Liver (tissue), 9 donors: ENCODE data around the gene BLOC1S3. TPM values are rescaled to one million over a fixed set of nuclear protein-coding genes. Genes with fewer than 3 reads are reported as not detected.

Source experiments
- DNase-seq: peaks from one replicate; pipeline ENCODE4 v3.0.0-alpha.2; 2017; ENCODE audit warnings: low spot score
- H3K27ac ChIP-seq, 2 donors: one replicate each; pipeline ENCODE4 v1.7.0; 2013; ENCODE audit warnings: inconsistent platforms in 2 of 2, low read length in 2 of 2, control low read depth in 1 of 2, low read depth in 1 of 2, mild to moderate bottlenecking in 1 of 2
- H3K27me3 ChIP-seq, 4 donors: one replicate each; pipeline versions ENCODE4 v1.6.1 to v1.7.0; 2013; ENCODE audit warnings: low read length in 3 of 4, inconsistent platforms in 1 of 4, mild to moderate bottlenecking in 1 of 4, moderate library complexity in 1 of 4; ENCODE audit not compliant: control insufficient read depth in 4 of 4, insufficient read depth in 4 of 4
- H3K36me3 ChIP-seq, 4 donors: one replicate each; pipeline versions ENCODE4 v1.6.1 to v1.7.0; 2013; ENCODE audit warnings: low read length in 3 of 4, mild to moderate bottlenecking in 3 of 4, low read depth in 1 of 4, moderate library complexity in 1 of 4; ENCODE audit not compliant: control insufficient read depth in 4 of 4, insufficient read depth in 3 of 4
- H3K4me1 ChIP-seq, 4 donors: one replicate each; pipeline versions ENCODE4 v1.6.1 to v1.7.0; 2013; ENCODE audit warnings: low read length in 3 of 4, mild to moderate bottlenecking in 3 of 4, moderate library complexity in 1 of 4; ENCODE audit not compliant: control insufficient read depth in 4 of 4, insufficient read depth in 4 of 4
- H3K4me3 ChIP-seq, 3 donors: one replicate each; pipeline versions ENCODE4 v1.6.1 to v1.7.0; 2013; ENCODE audit warnings: low read length in 3 of 3, control low read depth in 1 of 3, low read depth in 1 of 3, mild to moderate bottlenecking in 1 of 3
- H3K9ac ChIP-seq, 2 donors: one replicate each; pipeline ENCODE4 v1.7.0; 2013; ENCODE audit warnings: low read length in 2 of 2, mild to moderate bottlenecking in 2 of 2, moderate library complexity in 2 of 2, control low read depth in 1 of 2, low read depth in 1 of 2
- H3K9me3 ChIP-seq, 4 donors: one replicate each; pipeline versions ENCODE4 v1.6.1 to v1.7.0; 2013; ENCODE audit warnings: low read length in 3 of 4; ENCODE audit not compliant: control insufficient read depth in 4 of 4
- ATF3 ChIP-seq: IDR thresholded peaks from 2 replicates; pipeline ENCODE4 v1.6.1; 2016; ENCODE audit warnings: antibody characterized with exemption
- EGR1 ChIP-seq, 2 donors: IDR thresholded peaks; 2 replicates each; pipeline ENCODE4 v1.6.1; 2016 to 2018; ENCODE audit warnings: antibody characterized with exemption in 2 of 2, low read depth in 2 of 2
- FOXA1 ChIP-seq: IDR thresholded peaks from 2 replicates; pipeline ENCODE4 v1.6.1; 2016; ENCODE audit warnings: antibody characterized with exemption
- FOXA2 ChIP-seq: IDR thresholded peaks from 2 replicates; pipeline ENCODE4 v1.6.1; 2016; ENCODE audit warnings: antibody characterized with exemption
- GABPA ChIP-seq, 2 donors: IDR thresholded peaks in 1 of 2; conservative IDR thresholded peaks in 1 of 2; 2 replicates each; pipeline ENCODE4 v1.6.1; 2016; ENCODE audit warnings: antibody characterized with exemption in 2 of 2, mild to moderate bottlenecking in 1 of 2, moderate library complexity in 1 of 2
- HNF4A ChIP-seq, 2 donors: conservative IDR thresholded peaks; 2 replicates each; pipeline ENCODE4 v1.6.1; 2016; ENCODE audit warnings: antibody characterized with exemption in 2 of 2, mild to moderate bottlenecking in 2 of 2
- HNF4G ChIP-seq: IDR thresholded peaks from 2 replicates; pipeline ENCODE4 v1.6.1; 2016; ENCODE audit warnings: antibody characterized with exemption
- JUND ChIP-seq, 2 donors: IDR thresholded peaks; 2 replicates each; pipeline ENCODE4 v1.6.1; 2016; ENCODE audit warnings: antibody characterized with exemption in 2 of 2
- MAX ChIP-seq: IDR thresholded peaks from 2 replicates; pipeline ENCODE4 v1.6.1; 2016; ENCODE audit warnings: antibody characterized with exemption
- NR2F2 ChIP-seq: IDR thresholded peaks from 2 replicates; pipeline ENCODE4 v1.6.1; 2016; ENCODE audit warnings: antibody characterized with exemption
- RAD21 ChIP-seq, 2 donors: IDR thresholded peaks; 2 replicates each; pipeline ENCODE4 v1.6.1; 2016; ENCODE audit warnings: antibody characterized with exemption in 2 of 2, mild to moderate bottlenecking in 2 of 2
- RXRA ChIP-seq, 2 donors: IDR thresholded peaks; 2 replicates each; pipeline ENCODE4 v1.6.1; 2017 to 2018; ENCODE audit warnings: antibody characterized with exemption in 2 of 2, mild to moderate bottlenecking in 1 of 2
- SP1 ChIP-seq: IDR thresholded peaks from 2 replicates; pipeline ENCODE4 v1.6.1; 2018; ENCODE audit warnings: antibody characterized with exemption, mild to moderate bottlenecking
- TAF1 ChIP-seq: conservative IDR thresholded peaks from 2 replicates; pipeline ENCODE4 v1.6.1; 2016; ENCODE audit warnings: antibody characterized with exemption, mild to moderate bottlenecking
- YY1 ChIP-seq: IDR thresholded peaks from 2 replicates; pipeline ENCODE4 v1.6.1; 2016; ENCODE audit warnings: antibody characterized with exemption, mild to moderate bottlenecking
- ZBTB33 ChIP-seq: IDR thresholded peaks from 2 replicates; pipeline ENCODE4 v1.6.1; 2016; ENCODE audit warnings: antibody characterized with exemption
- WGBS: extraction: QIAGEN DNeasy Blood & Tissue Kit; methylation state at CpG from one replicate; pipeline ENCODE4 v1.1.7; 2013; 5-methylcytosine and 5-hydroxymethylcytosine counted together
- polyA plus RNA-seq, 2 donors: library from polyadenylated mRNA; stranded (reverse) in 1 of 2; unstranded in 1 of 2; fragments of 200-250 nt in 1 of 2; fragments of >200 nt in 1 of 2; fragmentation: Nextera tagmentation in 1 of 2; extraction: Ambion mirVana in 1 of 2; gene quantifications; one replicate each; pipeline versions ENCODE4 v1.2.1 to v1.2.3, GENCODE V29; 2013 to 2015
- total RNA-seq, 2 donors: library from RNA; depleted of rRNA; stranded (reverse); fragments of >200 nt; gene quantifications; one replicate each; pipeline ENCODE4 v1.2.3, GENCODE V29; 2014
- TF ChIP-seq, protein P1 (sequence below): fragments of 150-350 bp; IDR thresholded peaks from 2 replicates; pipeline ENCODE4 v1.5.1; 2017; ENCODE audit warnings: improper control_type of control experiment, low read depth, low read length; ENCODE audit not compliant: missing input control
- TF ChIP-seq, protein P2 (sequence below): IDR thresholded peaks from 2 replicates; pipeline ENCODE4 v1.6.1; 2016; ENCODE audit warnings: antibody characterized with exemption, mild to moderate bottlenecking
- donor health status: healthy.
- donor health status: healthy.
- donor health status: healthy.
- donor health status: healthy.
- donor health status: healthy.

BLOC1S3 gene
- total RNA-seq = 1 to 10 TPM; 2.7 to 4.6 TPM
- polyA plus RNA-seq = 1 to 10 TPM; 4.1 to 4.3 TPM

DNA sequence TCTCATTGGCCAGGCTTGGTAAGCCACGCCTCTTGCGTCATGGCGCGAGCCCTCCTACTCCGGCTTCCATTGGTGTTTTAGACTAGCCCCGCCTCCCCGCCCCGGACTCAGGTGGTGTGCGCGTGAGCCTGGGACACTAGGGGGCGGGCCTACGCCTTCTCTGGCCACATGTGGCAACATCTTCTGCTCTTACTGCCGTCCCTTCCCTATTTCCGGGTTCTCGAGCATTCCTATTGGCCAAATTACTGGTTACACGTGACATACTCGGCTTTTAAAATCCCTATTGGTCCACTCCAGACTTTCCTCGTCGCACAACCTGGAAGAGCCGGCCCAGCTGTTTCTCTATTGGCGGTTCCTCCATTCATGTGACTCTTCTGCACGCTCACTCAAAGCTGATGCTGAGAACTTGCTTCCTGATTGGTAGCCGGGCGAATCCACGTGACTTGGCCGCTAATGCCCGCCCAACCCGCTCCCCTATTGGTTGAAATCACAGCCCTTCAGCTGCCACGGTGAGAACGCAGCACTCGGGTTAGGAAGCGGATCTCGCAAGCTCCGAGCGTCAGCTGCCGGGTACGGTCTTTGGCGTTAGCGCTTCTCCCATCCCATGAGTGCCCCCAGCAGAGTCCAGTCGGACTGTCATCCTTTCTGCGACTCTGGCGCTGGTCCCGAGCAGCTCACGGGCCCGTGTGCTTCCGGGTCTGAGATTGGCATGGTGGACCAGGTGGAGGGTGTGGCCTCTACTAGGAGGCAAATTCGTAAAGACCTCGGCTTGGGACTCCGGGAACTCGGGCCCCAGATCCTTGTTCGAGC is at the start of gene BLOC1S3:
BLOC1S3 (plus strand) TSS at position 523 of the 810 bp plus-strand sequence. CDS start 513 bp downstream, outside the sequence.
- DNase-seq = peak; percentile 99
- H3K36me3 ChIP-seq = peaks cover 0 to 1% (median 0%) of the 10 kb centered on the region in 4 donors
- peak within 1 kb of the TSS; percentile 79 to 98 (median 79) for H3K4me3 ChIP-seq
- H3K27me3 ChIP-seq = no peaks in the 10 kb centered on the region
- WGBS = under 1% methylated on average over 51 of the region's 51 CpGs
- H3K27ac ChIP-seq = peak within 1 kb of the TSS; percentile 78 to 96
- H3K4me1 ChIP-seq = peaks cover 8 to 34% (median 23%) of the 10 kb centered on the region in 4 donors
- no peaks in the 10 kb centered on the region for H3K9me3 ChIP-seq
- TF ChIP-seq, protein P1, sequence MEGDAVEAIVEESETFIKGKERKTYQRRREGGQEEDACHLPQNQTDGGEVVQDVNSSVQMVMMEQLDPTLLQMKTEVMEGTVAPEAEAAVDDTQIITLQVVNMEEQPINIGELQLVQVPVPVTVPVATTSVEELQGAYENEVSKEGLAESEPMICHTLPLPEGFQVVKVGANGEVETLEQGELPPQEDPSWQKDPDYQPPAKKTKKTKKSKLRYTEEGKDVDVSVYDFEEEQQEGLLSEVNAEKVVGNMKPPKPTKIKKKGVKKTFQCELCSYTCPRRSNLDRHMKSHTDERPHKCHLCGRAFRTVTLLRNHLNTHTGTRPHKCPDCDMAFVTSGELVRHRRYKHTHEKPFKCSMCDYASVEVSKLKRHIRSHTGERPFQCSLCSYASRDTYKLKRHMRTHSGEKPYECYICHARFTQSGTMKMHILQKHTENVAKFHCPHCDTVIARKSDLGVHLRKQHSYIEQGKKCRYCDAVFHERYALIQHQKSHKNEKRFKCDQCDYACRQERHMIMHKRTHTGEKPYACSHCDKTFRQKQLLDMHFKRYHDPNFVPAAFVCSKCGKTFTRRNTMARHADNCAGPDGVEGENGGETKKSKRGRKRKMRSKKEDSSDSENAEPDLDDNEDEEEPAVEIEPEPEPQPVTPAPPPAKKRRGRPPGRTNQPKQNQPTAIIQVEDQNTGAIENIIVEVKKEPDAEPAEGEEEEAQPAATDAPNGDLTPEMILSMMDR = peak; percentile 41
- TF ChIP-seq NR2F2 (no peak), FOXA1 (peak; percentile 58), SP1 (peak; percentile 96), YY1 (peak; percentile 90), RAD21 (IDR thresholded peaks at IDR 0.05) (peak; percentile 2 to 35), ATF3 (no peak), ZBTB33 (no peak), GABPA (IDR thresholded peaks at IDR 0.05 in 1 of 2, conservative IDR thresholded peaks at IDR 0.05 in 1 of 2) (peak in 1 of 2 donors; percentile 82), HNF4A (conservative IDR thresholded peaks at IDR 0.05) (peak; percentile 23 to 29), HNF4G (no peak), MAX (peak; percentile 100), JUND (IDR thresholded peaks at IDR 0.05) (peak in 1 of 2 donors; percentile 58), EGR1 (IDR thresholded peaks at IDR 0.05; ENCODE audit: low read depth in 2 of 2) (peak; percentile 70 to 77), RXRA (IDR thresholded peaks at IDR 0.05) (peak; percentile 35 to 42), TAF1 (peak; percentile 57), FOXA2 (no peak)
- TF ChIP-seq, protein P2, sequence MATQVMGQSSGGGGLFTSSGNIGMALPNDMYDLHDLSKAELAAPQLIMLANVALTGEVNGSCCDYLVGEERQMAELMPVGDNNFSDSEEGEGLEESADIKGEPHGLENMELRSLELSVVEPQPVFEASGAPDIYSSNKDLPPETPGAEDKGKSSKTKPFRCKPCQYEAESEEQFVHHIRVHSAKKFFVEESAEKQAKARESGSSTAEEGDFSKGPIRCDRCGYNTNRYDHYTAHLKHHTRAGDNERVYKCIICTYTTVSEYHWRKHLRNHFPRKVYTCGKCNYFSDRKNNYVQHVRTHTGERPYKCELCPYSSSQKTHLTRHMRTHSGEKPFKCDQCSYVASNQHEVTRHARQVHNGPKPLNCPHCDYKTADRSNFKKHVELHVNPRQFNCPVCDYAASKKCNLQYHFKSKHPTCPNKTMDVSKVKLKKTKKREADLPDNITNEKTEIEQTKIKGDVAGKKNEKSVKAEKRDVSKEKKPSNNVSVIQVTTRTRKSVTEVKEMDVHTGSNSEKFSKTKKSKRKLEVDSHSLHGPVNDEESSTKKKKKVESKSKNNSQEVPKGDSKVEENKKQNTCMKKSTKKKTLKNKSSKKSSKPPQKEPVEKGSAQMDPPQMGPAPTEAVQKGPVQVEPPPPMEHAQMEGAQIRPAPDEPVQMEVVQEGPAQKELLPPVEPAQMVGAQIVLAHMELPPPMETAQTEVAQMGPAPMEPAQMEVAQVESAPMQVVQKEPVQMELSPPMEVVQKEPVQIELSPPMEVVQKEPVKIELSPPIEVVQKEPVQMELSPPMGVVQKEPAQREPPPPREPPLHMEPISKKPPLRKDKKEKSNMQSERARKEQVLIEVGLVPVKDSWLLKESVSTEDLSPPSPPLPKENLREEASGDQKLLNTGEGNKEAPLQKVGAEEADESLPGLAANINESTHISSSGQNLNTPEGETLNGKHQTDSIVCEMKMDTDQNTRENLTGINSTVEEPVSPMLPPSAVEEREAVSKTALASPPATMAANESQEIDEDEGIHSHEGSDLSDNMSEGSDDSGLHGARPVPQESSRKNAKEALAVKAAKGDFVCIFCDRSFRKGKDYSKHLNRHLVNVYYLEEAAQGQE = peak; percentile 36
- H3K9ac ChIP-seq = peak within 1 kb of the TSS; percentile 47 to 73
